KMS-11 (cell line): ENCODE results near the gene FIGLA.

ENCODE experiments used
- H2AFZ ChIP-seq: fragments of 200-600 bp; sonication (generic); 2 replicates; pipeline ENCODE4 v1.6.1; 2016; ENCODE audit warnings: antibody characterized with exemption, mixed run types, low read depth
- H3K27ac ChIP-seq: fragments of 200-600 bp; sonication (generic); 2 replicates; pipeline ENCODE4 v1.6.1; 2016; ENCODE audit warnings: mild to moderate bottlenecking, mixed run types
- H3K27me3 ChIP-seq: fragments of 200-600 bp; sonication (generic); 2 replicates; pipeline ENCODE4 v1.6.1; 2017; ENCODE audit warnings: mild to moderate bottlenecking, low read depth, mixed run types, moderate library complexity; ENCODE audit not compliant: insufficient read depth
- H3K36me3 ChIP-seq: fragments of 200-600 bp; sonication (generic); 2 replicates; pipeline ENCODE4 v1.6.1; 2017; ENCODE audit warnings: mild to moderate bottlenecking, mixed run types; ENCODE audit not compliant: insufficient read depth
- H3K4me1 ChIP-seq: fragments of 200-600 bp; sonication (generic); 2 replicates; pipeline ENCODE4 v1.6.1; 2016; ENCODE audit warnings: mild to moderate bottlenecking, low read depth, mixed run types; ENCODE audit not compliant: poor library complexity, severe bottlenecking
- H3K4me2 ChIP-seq: fragments of 200-600 bp; sonication (generic); 2 replicates; pipeline ENCODE4 v1.7.0; 2016; ENCODE audit warnings: mild to moderate bottlenecking, mixed run types
- H3K4me3 ChIP-seq: fragments of 200-600 bp; sonication (generic); IDR thresholded peaks from 2 replicates; pipeline ENCODE4 v1.6.1; 2017; ENCODE audit warnings: low read depth, low read length, mixed read lengths; ENCODE audit not compliant: insufficient read depth
- H3K79me2 ChIP-seq: fragments of 200-600 bp; sonication (generic); 2 replicates; pipeline ENCODE4 v1.6.1; 2016; ENCODE audit warnings: low read depth, mixed run types; ENCODE audit not compliant: insufficient read depth
- H3K9ac ChIP-seq: fragments of 200-600 bp; sonication (generic); 2 replicates; pipeline ENCODE4 v1.6.1; 2016; ENCODE audit warnings: mild to moderate bottlenecking, mixed run types
- H4K20me1 ChIP-seq: fragments of 200-600 bp; sonication (generic); 2 replicates; pipeline ENCODE4 v1.6.1; 2016; ENCODE audit warnings: mild to moderate bottlenecking, mixed run types; ENCODE audit not compliant: insufficient read depth
- TF ChIP-seq, protein P1 (sequence below): fragments of 200-600 bp; sonication (generic); conservative IDR thresholded peaks from 2 replicates; pipeline ENCODE4 v1.6.1; 2017; ENCODE audit warnings: low read depth, mild to moderate bottlenecking, antibody characterized with exemption, low read length, moderate library complexity, mixed read lengths

Gene FIGLA

DNA sequence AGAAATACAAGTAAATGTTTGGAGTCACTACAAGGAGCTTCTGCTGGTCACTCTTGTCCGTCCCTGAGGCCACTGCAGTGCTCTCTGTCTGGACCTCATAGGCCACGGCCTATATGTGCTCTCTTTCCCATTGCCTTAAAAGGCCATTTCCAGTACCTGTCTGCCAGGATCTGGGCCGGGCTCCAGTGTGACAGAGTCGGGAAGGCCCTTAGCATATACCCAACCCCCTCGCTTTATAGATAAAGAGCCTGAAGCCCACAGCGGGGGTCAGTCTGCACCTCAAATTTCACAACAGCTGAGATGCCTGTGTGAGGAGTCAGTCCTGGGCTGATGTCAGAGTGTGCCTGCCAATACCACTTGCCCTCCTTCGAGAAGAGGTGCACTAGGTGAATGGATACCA is 62.3 kb downstream of the FIGLA start:
- Histone ChIP-seq H2AFZ (no peak overlapping the region), H3K27ac (no peak overlapping the region), H4K20me1 (no peaks in the 10 kb centered on the region), H3K27me3 (no peaks in the 10 kb centered on the region), H3K36me3 (no peaks in the 10 kb centered on the region), H3K4me1 (no peaks in the 10 kb centered on the region), H3K9ac (no peak overlapping the region), H3K79me2 (peaks cover 4% of the 10 kb centered on the region; the same call in 1 of the 2 replicates), H3K4me2 (no peak overlapping the region), H3K4me3 (no peak overlapping the region)
- TF ChIP-seq, protein P1, sequence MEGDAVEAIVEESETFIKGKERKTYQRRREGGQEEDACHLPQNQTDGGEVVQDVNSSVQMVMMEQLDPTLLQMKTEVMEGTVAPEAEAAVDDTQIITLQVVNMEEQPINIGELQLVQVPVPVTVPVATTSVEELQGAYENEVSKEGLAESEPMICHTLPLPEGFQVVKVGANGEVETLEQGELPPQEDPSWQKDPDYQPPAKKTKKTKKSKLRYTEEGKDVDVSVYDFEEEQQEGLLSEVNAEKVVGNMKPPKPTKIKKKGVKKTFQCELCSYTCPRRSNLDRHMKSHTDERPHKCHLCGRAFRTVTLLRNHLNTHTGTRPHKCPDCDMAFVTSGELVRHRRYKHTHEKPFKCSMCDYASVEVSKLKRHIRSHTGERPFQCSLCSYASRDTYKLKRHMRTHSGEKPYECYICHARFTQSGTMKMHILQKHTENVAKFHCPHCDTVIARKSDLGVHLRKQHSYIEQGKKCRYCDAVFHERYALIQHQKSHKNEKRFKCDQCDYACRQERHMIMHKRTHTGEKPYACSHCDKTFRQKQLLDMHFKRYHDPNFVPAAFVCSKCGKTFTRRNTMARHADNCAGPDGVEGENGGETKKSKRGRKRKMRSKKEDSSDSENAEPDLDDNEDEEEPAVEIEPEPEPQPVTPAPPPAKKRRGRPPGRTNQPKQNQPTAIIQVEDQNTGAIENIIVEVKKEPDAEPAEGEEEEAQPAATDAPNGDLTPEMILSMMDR = no peak
